HG02943 (cell line): ENCODE data around the gene USP46.

Experiments
- ATAC-seq: cut with Tn5 transposase; IDR thresholded peaks from one replicate; pipeline ENCODE4 v1.9.1; 2021; ENCODE audit warnings: mild to moderate bottlenecking, low read depth, moderate library complexity; ENCODE audit not compliant: unreplicated experiment

Gene USP46

DNA sequence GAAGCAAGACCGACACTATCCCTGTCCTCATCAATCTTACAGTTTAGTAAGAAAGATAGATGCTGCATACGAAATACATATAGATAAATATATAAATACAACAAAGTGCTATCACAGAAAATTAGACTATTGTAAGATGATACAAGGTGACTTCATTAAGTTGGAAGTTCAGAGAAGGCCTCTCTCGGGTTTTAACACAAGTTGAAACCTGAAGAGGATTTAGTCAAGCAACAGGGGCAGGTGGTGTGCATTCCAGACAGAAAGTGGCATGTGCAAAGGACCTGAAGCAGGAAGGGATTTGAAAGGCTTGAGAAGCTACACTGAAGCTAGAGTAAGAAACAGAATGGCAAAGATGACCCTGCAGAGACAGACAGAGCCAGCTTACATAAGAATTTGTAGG, 36.5 kb downstream of the USP46 start:
- ATAC-seq, result no peak

DNA sequence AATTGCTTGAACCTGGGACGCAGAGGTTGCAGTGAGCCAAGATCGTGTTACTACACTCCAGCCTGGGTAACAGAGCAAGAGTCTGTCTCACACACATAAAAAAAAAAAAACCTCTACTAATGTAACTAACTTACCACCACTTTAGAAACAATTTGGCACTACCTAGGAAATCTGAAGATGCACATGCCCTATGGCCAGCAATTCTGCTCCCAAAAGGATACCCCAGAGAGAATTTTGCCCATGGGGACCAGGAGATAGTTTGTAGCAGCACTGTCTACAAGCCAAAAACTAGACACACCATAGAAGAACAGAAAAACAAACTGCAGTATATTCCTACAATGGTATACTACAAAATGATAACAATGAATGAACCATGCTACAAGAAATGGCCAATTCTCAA, 37.5 kb downstream of the USP46 start:
- ATAC-seq, result no peak

DNA sequence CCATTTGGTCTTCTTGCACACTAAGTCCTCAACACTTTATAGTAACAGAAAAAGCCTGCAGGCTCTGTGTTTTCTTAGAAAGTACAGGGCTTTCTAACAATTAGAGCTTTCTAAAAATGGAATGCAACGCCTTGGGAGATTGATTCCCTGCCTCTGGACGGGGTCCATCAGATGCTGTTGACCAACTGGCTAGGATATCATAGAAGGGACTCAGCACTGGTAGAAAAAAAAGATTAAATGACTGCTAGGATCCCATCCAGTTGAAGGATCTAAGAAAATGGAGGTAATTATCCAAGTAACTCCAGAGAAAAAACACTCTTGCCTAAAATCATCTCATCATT, 39.5 kb downstream of the USP46 start:
- no peak for ATAC-seq

DNA sequence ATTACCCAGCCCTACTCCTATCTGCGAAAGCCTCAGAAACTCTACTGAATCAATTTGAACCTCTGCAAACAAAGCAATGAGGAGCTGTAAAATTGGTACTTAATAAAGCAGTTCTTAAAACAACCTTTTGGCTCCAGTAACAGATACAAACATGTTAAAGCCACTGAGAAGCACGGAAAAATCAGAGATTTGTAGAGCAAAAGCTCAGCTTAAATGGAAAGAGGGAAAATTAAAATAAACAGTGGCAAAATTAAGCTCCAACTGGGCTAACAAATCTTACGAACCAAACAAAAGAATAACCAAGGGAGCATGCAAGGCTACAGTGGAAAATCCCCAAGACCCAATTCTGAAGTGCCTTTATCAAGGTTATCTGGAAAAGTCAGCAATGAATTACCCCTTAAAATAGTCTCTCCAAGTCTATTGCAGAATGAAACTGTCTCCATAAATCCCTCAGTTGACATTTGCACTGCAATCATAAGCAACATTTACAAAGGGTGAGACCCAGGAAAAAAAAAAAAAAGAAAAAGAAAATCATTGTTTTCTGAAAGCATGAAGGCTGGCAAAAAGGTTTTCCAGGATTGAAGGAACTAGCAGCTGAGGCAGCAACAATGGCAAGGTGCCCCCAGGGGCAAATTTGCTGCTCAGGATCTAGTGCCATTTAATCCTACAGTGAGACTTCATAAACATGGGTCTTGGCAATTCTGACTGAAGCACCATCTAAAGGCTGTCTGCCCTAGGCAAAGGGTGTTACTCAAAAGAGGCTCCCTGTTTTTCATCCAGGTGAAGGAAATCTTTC, 40.1 kb downstream of the USP46 start:
- no peak for ATAC-seq

DNA sequence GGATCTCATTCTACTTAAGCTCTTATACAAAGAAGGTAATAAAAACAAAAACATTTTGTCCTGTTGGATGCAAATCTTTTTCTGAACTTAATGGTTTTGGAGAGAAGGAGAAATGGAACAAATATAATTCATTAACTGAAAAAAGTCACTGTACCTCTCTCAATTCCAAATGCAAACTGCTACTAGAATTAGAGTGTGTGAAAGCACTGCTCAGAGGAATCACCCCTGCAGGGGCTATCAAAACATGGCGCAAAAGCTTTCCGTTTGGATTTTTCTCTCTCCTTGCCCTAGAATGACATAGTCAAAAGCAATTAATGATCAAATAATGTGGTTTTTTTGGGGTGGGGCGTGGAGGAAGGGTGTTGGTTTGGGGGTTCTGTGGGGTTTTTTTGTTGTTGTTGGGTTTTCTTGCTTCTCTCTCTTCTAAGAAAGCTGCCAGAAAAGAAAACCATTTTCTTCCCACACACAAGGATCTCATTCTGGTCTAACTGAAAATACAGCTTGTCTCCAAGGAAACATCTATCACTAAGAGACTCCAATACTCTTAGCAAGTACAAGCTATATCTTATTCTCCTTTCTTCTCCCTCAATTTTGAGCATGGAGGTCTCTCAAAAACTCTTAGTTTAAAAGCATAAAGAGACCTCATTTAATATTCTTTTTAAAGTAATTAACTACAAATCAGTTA, 41.6 kb downstream of the USP46 start:
- no peak for ATAC-seq

DNA sequence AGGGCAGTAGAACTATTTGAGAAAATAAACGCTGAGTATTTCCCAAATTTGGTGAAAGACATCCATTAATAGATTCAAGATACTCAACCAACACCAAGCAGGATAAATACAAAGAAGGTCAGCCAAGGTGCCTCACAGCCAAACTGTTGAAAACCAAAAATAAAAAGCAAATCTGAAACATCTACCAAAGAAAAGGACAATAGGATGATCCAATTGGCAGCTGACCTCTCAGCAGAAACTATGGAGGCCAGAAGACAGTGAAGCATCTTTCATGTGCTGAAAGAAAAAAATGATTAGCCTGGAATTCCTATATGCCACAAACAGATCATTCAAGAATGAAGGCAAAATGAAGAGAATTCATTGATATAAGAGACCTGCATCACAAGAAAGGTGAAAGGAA, 44.9 kb downstream of the USP46 start:
- ATAC-seq, result no peak

DNA sequence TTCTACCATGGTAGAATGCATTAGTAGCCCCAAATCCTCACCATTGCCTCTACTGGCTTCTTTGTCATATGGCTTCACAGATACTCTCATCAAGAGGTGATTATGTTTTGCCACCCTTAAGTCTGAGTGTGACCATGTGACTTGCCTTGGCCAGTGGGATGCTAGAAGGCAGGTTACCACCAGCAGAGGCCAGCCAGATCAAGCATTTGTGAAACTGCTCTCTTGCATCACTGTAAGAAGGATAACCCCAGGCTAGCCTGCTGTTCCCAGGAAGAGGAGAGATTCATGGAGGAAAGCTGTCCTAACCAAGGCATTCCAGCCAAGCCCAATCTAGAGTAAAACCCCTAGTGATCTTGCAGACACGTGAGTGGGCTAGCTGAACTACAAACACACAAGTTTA, 46.8 kb downstream of the USP46 start:
- ATAC-seq, result no peak

DNA sequence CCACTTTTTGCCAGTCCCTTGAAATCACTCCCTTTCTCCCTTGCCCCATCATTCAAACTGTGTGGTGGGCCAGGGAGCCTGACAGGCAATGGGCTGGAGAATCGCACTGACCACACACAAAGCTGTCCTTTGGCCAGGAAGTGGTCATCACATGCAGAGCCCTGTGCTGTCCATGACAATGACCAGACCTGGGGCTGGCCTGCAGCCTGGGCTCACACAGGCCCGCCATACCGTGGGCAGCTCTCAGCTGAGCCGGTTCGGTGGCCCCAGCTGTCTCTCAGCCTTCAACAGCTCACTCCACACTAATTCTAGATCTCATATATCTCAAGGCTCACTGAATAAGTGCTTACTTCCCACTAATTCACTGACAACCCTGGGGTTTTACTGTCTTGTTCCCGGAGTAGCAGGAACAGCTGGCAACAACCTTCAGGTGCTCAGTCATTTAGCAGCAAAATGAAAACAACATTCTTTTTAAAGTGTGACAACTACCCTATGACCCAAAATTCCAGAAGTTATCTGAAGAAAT, 48.0 kb downstream of the USP46 start:
- ATAC-seq, result no peak

DNA sequence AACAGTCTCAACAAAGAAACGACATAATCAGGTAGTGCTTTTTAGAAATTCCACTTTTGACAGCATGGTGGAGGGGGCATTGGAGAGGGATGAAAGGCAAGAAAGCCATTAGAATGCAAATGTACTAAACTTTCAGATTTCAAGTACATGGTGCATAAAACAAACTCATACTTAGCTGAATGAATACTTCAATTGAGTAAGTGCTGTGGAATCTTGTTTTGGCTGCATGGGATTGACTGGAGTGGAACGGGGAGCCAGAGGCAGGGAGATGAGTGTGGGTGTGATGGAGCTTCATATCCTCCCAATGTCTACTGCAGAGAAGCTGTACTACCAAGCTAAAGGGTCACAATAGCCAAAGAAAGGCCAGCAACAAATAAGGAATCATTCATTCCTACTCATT, 52.4 kb downstream of the USP46 start:
- ATAC-seq, result no peak

DNA sequence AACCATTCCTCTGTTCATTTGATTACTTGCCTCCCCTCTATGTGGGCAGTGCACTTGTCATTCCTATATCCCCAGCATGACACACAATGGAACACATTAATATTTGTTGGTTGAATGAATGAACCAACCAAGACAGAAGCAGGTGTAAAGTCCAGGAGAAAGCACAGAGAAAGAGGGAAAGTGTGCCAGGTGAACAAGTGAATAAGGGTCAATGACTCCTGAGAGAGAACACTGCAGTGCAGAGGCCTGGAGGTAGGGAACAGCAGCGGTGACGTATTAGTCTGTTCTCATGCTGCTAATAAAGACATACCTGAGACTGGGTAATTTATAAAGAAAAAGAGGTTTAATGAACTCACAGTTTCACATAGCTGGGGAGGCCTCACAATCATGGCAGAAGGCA, 53.1 kb downstream of the USP46 start:
- no peak for ATAC-seq

DNA sequence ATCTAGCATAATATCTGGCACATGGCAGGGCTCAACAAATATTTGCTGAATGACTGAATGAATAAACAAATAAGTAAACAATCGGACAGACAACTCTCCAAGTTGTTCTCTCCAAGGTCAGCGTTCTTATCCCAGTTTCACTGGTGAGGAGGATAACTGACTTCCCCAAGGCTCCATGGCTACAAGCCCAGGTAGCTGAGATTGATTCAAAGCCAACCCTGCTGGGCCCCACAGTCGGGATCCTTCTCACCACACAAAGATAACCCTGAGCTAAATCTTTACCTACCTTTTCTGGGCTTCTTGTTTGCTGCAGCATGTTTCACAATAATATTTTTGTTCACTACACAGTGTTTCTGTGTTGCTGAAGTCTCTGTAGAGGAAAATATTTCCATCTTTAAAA, 54.9 kb downstream of the USP46 start:
- no peak for ATAC-seq

DNA sequence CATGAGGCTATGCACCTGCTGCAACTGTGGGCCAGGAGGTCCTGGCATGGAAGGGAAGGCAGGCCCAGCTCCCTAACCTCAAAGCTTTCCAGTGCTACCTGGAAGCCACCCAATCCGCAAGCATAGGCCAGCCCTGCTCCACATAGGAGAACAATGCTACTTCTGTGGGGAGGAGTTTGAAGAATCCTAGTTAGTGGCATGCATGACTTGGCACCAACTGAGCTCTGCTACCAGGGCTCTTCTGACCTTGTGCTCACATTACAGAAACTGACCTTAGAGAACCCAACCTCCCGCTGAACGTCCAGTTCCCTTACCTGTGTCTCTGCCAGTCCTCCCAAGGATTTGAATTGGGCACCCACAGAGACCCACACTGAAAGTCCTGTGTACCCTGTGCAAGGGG, 58.8 kb downstream of the USP46 start:
- ATAC-seq, result no peak

DNA sequence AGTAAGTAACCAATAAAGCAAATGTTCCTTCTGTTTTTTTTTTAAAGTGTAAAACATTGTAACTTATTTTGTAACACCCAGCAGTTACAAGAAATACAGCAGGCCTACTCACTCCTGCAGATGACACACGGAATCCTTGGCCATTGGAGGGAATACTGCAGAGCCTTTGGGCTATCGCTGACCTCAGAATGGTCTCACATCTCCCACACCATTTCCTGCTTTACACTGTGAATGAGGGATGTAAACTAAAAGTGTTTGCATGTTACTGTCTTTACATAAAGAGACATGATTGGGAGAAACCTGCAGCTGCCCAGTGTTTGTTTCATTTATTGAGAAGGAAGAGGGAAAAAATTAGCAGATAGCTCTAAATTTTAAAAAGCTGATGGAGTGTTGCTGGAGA, 64.1 kb downstream of the USP46 start:
- ATAC-seq, result no peak

DNA sequence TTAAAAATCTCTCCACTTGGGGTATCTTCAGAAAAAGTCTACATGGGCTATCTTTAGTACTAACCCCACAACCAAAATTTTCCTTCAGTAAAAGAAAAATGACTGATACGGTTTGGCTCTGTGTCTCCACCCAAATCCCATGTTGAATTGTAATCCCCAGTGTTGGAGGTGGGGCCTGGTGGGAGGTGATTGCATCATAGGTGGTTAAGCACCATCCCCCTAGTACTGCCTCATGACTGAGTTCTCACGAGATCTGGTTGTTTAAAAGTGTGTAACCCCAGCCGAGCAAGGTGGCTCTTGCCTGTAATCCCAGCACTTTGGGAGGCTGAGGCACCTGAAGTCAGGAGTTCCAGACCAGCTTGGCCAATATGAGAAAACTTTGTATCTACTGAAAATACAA, 66.8 kb downstream of the USP46 start:
- ATAC-seq, result no peak

DNA sequence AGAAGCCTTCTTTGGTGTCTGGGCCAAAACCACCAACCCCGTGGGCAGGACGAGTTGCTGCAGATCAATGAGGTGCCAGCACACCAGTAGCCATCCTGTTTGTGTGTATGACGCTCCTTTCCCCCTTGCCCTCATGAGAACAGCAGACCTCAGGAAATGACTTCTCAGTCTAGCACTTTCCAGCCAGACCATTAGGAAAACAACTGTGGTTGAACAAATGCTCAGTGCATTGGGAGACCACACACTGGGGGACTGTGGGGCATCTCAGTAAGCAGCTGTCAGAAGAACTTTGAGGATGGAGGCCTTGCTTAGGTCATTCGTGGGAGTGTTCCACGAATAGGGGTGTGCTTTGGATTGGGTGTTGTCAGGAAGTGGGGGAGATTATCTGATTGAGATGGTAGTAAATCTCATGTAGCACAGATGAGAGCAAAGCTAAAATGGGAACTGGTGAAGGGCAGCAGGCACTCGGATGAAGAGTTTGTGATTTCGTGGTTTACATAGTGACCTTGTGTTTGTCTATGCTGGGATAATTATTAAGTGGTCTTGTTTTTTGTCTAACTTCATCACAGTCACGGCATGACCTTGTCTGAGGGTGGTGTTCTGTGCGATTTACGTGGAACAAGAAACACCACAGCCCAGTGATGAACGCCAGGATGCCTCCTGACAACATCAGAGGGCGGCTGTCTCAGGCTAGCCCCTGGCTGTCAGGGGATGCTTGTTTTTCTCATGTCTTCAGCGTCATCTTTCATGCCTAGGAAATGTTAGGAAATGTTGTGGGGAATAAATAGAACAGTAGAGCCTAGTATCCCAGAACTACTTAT, 70.1 kb downstream of the USP46 start:
- no peak for ATAC-seq

DNA sequence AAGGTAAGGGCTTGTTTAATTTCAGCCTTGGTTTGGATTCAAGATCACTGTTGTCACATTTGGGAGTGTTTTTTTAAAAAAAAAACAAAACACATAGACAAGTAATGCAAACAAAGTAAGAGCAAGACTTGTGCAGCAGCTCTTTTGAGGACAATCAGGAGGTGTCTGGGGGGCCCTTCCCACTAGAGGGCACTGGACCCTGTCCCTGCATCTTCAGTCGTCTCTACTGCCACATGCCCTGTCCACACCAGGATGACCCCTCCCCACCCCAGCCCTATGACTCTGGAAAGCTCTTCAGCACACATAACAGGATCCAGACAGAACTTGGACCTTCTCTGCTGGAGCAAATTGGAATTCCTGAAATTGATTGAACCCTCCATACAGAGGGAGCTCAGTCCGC, 71.0 kb downstream of the USP46 start:
- ATAC-seq, result no peak

DNA sequence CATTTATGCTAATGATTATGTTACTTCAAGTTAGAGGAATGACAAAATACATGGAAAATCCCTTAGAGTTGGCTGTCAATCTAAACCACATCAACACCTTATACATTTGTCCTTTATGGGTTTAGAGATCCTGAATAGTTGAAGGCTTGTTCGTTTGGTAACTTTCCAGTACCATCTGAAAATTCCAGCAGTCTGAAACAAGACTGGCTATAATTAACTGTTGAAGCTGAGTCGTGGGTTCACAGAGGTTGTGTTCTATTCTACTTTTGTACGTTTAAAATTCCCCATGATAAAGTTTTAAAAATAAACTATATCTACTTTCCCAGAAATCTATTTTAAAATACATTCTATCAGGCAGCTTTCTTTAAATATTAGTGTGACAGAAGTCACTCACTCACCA, 73.0 kb downstream of the USP46 start:
- ATAC-seq, result no peak

DNA sequence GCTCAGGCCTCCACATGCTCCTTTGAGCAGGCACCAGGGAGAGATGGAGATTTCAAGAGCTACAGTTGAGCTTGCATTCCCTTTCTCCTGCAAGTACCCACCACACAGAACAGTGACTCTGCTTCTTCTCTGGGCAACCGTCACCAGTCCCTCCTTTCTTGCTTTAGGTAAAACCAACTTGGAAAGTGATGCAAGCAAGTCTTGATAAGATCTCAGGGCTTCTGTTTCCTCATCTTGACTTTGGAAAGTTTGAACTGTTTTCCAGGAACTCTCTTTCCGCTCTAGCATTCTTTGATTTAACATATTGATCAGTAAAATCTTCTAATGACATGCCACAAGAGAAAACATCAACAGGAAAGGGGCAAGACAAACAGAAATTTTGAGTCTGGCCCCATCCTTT, 73.7 kb downstream of the USP46 start:
- no peak for ATAC-seq

DNA sequence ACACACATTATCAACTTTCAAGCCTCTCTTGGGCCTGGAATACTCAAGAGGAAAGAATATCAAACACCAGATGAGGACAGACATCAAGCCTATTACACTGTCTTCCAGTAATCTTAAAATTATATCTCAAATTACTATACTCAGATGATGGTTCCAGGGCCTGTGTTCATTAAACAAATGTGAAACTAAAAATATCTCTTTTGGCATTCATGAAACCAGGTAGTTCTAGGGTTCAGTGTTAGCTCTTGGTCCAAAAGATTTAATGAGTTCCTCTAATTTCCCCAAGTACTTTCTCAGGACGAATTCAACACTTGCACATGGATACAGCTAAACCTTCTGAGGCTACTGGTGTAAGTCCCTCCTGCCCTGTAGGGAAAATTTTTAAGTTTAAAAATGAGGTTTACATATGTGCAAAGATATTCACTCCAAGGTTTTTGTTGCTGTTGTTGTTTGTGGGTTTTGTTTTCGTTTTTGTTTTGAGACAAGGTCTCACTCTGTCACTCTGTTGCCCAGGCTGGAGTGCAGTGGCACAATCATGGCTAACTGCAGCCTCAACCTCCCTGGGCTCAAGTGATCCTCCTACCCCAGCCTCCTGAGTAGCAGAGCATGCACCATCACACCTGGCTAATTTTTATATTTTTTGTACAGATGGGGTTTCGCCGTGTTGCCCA, 79.4 kb downstream of the USP46 start:
- no peak for ATAC-seq

DNA sequence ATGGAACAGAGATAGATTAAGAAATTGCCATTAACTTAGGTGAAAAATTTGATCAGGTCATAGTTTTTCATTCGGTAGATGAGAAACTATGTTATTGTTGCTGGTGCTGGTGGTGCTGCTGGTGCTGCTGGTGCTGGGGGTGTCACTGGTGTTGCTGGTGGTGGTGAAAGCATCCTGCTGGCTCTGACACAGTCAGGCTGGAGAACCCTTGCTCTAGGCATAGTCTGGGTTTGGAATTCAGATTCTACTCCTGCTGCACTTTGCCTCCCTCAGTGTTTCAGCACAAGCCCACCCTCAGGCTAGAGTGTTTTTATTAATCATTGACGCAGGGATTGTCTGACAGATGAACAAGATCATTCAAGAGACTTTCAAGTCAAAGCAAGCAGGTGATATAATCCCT, 80.2 kb downstream of the USP46 start:
- ATAC-seq, result no peak

DNA sequence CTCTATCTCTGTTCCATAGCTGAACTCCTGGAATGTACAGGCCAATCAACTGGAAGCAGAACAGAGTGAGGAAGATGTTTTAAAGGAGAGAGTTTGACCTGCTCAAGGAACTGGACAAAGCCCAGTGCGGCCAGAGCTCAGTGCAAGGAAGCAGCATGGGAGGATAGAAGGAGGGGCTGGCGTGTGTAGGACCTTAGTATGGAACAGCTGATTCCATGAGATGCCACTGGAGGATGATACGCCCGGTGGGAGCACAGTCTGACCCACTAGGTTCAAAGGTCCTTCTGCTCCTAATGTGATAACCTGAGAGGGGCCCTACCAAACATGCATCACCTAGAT, 81.5 kb downstream of the USP46 start:
- no peak for ATAC-seq
